H1 (cell line): ENCODE measurements around the gene C2orf80. TPM values are rescaled to one million over a fixed set of nuclear protein-coding genes. Genes with fewer than 3 reads are reported as not detected.

ENCODE experiments used
- CTCF ChIA-PET: fragments of 300-600 bp; sonication (Branson Sonifier 250); formaldehyde crosslinking; loops from one replicate; lab custom pipeline; 2021; ENCODE audit not compliant: partially characterized antibody; lab: Charles Lee
- POLR2A ChIA-PET: fragments of 300-600 bp; sonication (Branson Sonifier 250); formaldehyde crosslinking; loops from one replicate; lab custom pipeline; 2021; ENCODE audit warnings: inconsistent platforms; ENCODE audit not compliant: partially characterized antibody; lab: Charles Lee
- DNase-seq, 2 experiments: peaks; one replicate each; pipeline versions ENCODE4 v3.0.0 to v3.0.0-alpha.2; 2010 to 2022; ENCODE audit warnings: low spot score in 2 of 2, low read depth in 1 of 2, mixed read lengths in 1 of 2
- FAIRE-seq: peaks from 2 replicates; lab custom pipeline; 2011; peaks lifted over from hg19 to GRCh38; lab: Jason Lieb, UNC
- H2AFZ ChIP-seq: 2 replicates; pipeline ENCODE4 v1.8.1; 2012; ENCODE audit warnings: low read length, inconsistent platforms
- H2AK5ac ChIP-seq: 2 replicates; pipeline ENCODE4 v1.6.1; 2013; ENCODE audit warnings: low read depth, low read length
- H2BK120ac ChIP-seq: replicated peaks from 2 replicates; pipeline ENCODE3; 2013; ENCODE audit warnings: low read depth, low read length, inconsistent platforms
- H2BK12ac ChIP-seq: 2 replicates; pipeline ENCODE4 v1.6.1; 2013; ENCODE audit warnings: low read depth, low read length
- H2BK15ac ChIP-seq: 2 replicates; pipeline ENCODE4 v1.6.1; 2013; ENCODE audit warnings: low read length
- H2BK20ac ChIP-seq: 2 replicates; pipeline ENCODE4 v1.6.1; 2013; ENCODE audit warnings: low read length
- H2BK5ac ChIP-seq: 2 replicates; pipeline ENCODE4 v1.6.1; 2013; ENCODE audit warnings: low read depth, low read length
- H3K14ac ChIP-seq: 2 replicates; pipeline ENCODE4 v1.6.1; 2013; ENCODE audit warnings: inconsistent platforms; ENCODE audit not compliant: insufficient read length
- H3K18ac ChIP-seq: 2 replicates; pipeline ENCODE4 v1.6.1; 2013; ENCODE audit warnings: low read length; ENCODE audit errors: extremely low read depth
- H3K23ac ChIP-seq: 2 replicates; pipeline ENCODE4 v1.6.1; 2013; ENCODE audit warnings: inconsistent platforms; ENCODE audit not compliant: insufficient read length
- H3K23me2 ChIP-seq: 2 replicates; pipeline ENCODE4 v1.6.1; 2013; ENCODE audit warnings: low read depth, low read length
- H3K27ac ChIP-seq: 2 replicates; pipeline ENCODE4 v1.6.1; 2011; ENCODE audit warnings: low read depth, low read length, inconsistent platforms
- H3K27me3 ChIP-seq, 4 experiments: replicated peaks in 1 of 4; 1 replicate in 1 of 4; 2 replicates in 3 of 4; pipeline versions ENCODE4 v1.6.1 to v1.8.1; 2011 to 2013; ENCODE audit warnings: low read length in 3 of 4, mild to moderate bottlenecking in 3 of 4, inconsistent platforms in 2 of 4, mixed read lengths in 2 of 4, moderate library complexity in 1 of 4; ENCODE audit not compliant: control insufficient read depth in 3 of 4, insufficient read depth in 3 of 4; ENCODE audit errors: extremely low read depth in 1 of 4
- H3K36me3 ChIP-seq, 4 experiments: 2 replicates each; pipeline versions ENCODE4 v1.6.1 to v1.8.1; 2011 to 2013; ENCODE audit warnings: mild to moderate bottlenecking in 4 of 4, low read length in 3 of 4, moderate library complexity in 2 of 4, control low read depth in 1 of 4, inconsistent platforms in 1 of 4; ENCODE audit not compliant: insufficient read depth in 4 of 4, control insufficient read depth in 2 of 4
- H3K4ac ChIP-seq: replicated peaks from 2 replicates; pipeline ENCODE3; 2013; ENCODE audit warnings: low read length, low read depth, mixed read lengths, inconsistent platforms; ENCODE audit not compliant: insufficient read length
- H3K4me1 ChIP-seq, 4 experiments: replicated peaks in 1 of 4; 1 replicate in 1 of 4; 2 replicates in 3 of 4; pipeline versions ENCODE4 v1.6.1 to v1.8.1; 2011 to 2013; ENCODE audit warnings: low read length in 3 of 4, inconsistent platforms in 2 of 4, mixed read lengths in 1 of 4; ENCODE audit not compliant: insufficient read depth in 4 of 4, control insufficient read depth in 3 of 4
- H3K4me2 ChIP-seq, 2 experiments: 2 replicates each; pipeline versions ENCODE4 v1.6.1 to v1.8.1; 2011 to 2013; ENCODE audit warnings: low read depth in 2 of 2, low read length in 2 of 2, control low read depth in 1 of 2, inconsistent platforms in 1 of 2, mild to moderate bottlenecking in 1 of 2; ENCODE audit not compliant: insufficient read depth in 1 of 2
- H3K4me3 ChIP-seq, 4 experiments: fragments of 200-600, 300-600 bp in 1 of 4; sonication (generic), shearing (Covaris generic), sonication (Bioruptor Twin) in 1 of 4; 2 replicates each; pipeline versions ENCODE4 v1.5.1 to v1.8.1; 2011 to 2016; ENCODE audit warnings: low read length in 4 of 4, low read depth in 3 of 4, control low read depth in 2 of 4, inconsistent platforms in 2 of 4, mild to moderate bottlenecking in 2 of 4, mixed read lengths in 1 of 4, moderate library complexity in 1 of 4; ENCODE audit not compliant: insufficient read depth in 2 of 4; ENCODE audit errors: extremely low read depth in 1 of 4
- H3K56ac ChIP-seq: replicated peaks from 2 replicates; pipeline ENCODE3; 2013; ENCODE audit warnings: low read depth, mild to moderate bottlenecking, mixed read lengths, low read length, inconsistent platforms; ENCODE audit not compliant: insufficient read length
- H3K79me1 ChIP-seq: 2 replicates; pipeline ENCODE4 v1.6.1; 2013; ENCODE audit warnings: low read depth, low read length, control low read depth
- H3K79me2 ChIP-seq, 2 experiments: 2 replicates each; pipeline versions ENCODE4 v1.6.1 to v1.8.1; 2012 to 2013; ENCODE audit warnings: low read length in 2 of 2, mild to moderate bottlenecking in 2 of 2, inconsistent platforms in 1 of 2; ENCODE audit not compliant: insufficient read depth in 2 of 2, control insufficient read depth in 1 of 2
- H3K9ac ChIP-seq, 4 experiments: replicated peaks in 1 of 4; 1 replicate in 1 of 4; 2 replicates in 3 of 4; pipeline versions ENCODE4 v1.6.1 to v1.8.1; 2011 to 2013; ENCODE audit warnings: low read depth in 3 of 4, low read length in 3 of 4, control low read depth in 2 of 4, mild to moderate bottlenecking in 2 of 4, moderate library complexity in 2 of 4, inconsistent platforms in 1 of 4; ENCODE audit errors: extremely low read depth in 1 of 4
- H3K9me3 ChIP-seq, 2 experiments: 2 replicates each; pipeline versions ENCODE4 v1.6.1 to v1.8.1; 2012 to 2013; ENCODE audit warnings: mild to moderate bottlenecking in 2 of 2, moderate library complexity in 2 of 2, control low read depth in 1 of 2, inconsistent platforms in 1 of 2, low read depth in 1 of 2, low read length in 1 of 2, mixed read lengths in 1 of 2; ENCODE audit not compliant: insufficient read depth in 2 of 2
- H4K20me1 ChIP-seq, 2 experiments: replicated peaks in 1 of 2; 2 replicates each; pipeline versions ENCODE3 to v1.8.1; 2011 to 2013; ENCODE audit warnings: inconsistent platforms in 2 of 2, low read length in 2 of 2, mild to moderate bottlenecking in 1 of 2; ENCODE audit not compliant: insufficient read depth in 2 of 2, control insufficient read depth in 1 of 2
- H4K5ac ChIP-seq: 2 replicates; pipeline ENCODE4 v1.6.1; 2013; ENCODE audit warnings: low read length, low read depth, mixed read lengths, inconsistent platforms; ENCODE audit not compliant: insufficient read length
- H4K8ac ChIP-seq: 2 replicates; pipeline ENCODE4 v1.8.0; 2013; ENCODE audit warnings: mild to moderate bottlenecking, moderate library complexity, low read length, inconsistent platforms; ENCODE audit not compliant: insufficient read depth; ENCODE audit errors: extremely low read depth
- H4K91ac ChIP-seq: replicated peaks from 2 replicates; pipeline ENCODE3; 2013; ENCODE audit warnings: low read length, mixed read lengths, inconsistent platforms; ENCODE audit not compliant: insufficient read length
- BCL11A ChIP-seq, 2 experiments: IDR thresholded peaks; one replicate each; pipeline ENCODE4 v1.6.1; 2011; ENCODE audit warnings: low read depth in 2 of 2, low read length in 2 of 2, mild to moderate bottlenecking in 2 of 2
- CBX5 ChIP-seq: fragments of 300-800, 300-1000 bp; sonication (generic); IDR thresholded peaks from 2 replicates; pipeline ENCODE4 v1.7.1; 2016; ENCODE audit warnings: antibody characterized with exemption, low read length, low read depth
- EGR1 ChIP-seq: IDR thresholded peaks from 2 replicates; pipeline ENCODE4 v1.6.1; 2011; ENCODE audit warnings: low read depth, low read length, borderline replicate concordance
- JUN ChIP-seq: IDR thresholded peaks from 2 replicates; pipeline ENCODE4 v1.6.1; 2011; ENCODE audit warnings: low read depth, mild to moderate bottlenecking, improper control_type of control experiment, low read length
- KDM4A ChIP-seq: IDR thresholded peaks from one replicate; pipeline ENCODE4 v1.7.1; 2012; ENCODE audit warnings: low read depth, mild to moderate bottlenecking, moderate library complexity, low read length, inconsistent platforms; ENCODE audit not compliant: severe bottlenecking
- KDM5A ChIP-seq: fragments of 200-600 bp; IDR thresholded peaks from 2 replicates; pipeline ENCODE4 v1.7.1; 2012; ENCODE audit warnings: mild to moderate bottlenecking, low read length, inconsistent platforms, mixed read lengths
- MAFK ChIP-seq: IDR thresholded peaks from 2 replicates; pipeline ENCODE4 v1.6.1; 2012; ENCODE audit warnings: low read depth, mild to moderate bottlenecking, improper control_type of control experiment, low read length
- POLR2A ChIP-seq, 2 experiments: IDR thresholded peaks; 1 replicate in 1 of 2; 2 replicates in 1 of 2; pipeline ENCODE4 v1.6.1; 2011; ENCODE audit warnings: low read depth in 2 of 2, low read length in 2 of 2, mild to moderate bottlenecking in 2 of 2; ENCODE audit errors: control extremely low read depth in 1 of 2
- POLR2AphosphoS5 ChIP-seq: IDR thresholded peaks from 2 replicates; pipeline ENCODE4 v1.6.1; 2011; ENCODE audit warnings: low read depth, low read length
- RFX5 ChIP-seq: IDR thresholded peaks from 2 replicates; pipeline ENCODE4 v1.6.1; 2011; ENCODE audit warnings: low read depth, low read length, improper control_type of control experiment, borderline replicate concordance
- SAP30 ChIP-seq: fragments of 300-600 bp; sonication (generic); IDR thresholded peaks from 2 replicates; pipeline ENCODE4 v1.7.1; 2012; ENCODE audit warnings: low read length, moderate library complexity, mild to moderate bottlenecking, inconsistent platforms; ENCODE audit not compliant: insufficient read depth, insufficient replicate concordance
- SIN3A ChIP-seq, 2 experiments: IDR thresholded peaks in 1 of 2; conservative IDR thresholded peaks in 1 of 2; 2 replicates each; pipeline ENCODE4 v1.6.1; 2011 to 2012; ENCODE audit warnings: low read length in 2 of 2, improper control_type of control experiment in 1 of 2, low read depth in 1 of 2, mild to moderate bottlenecking in 1 of 2
- SP2 ChIP-seq: IDR thresholded peaks from 2 replicates; pipeline ENCODE4 v1.6.1; 2012; ENCODE audit warnings: mild to moderate bottlenecking, low read length, inconsistent platforms
- TEAD4 ChIP-seq: IDR thresholded peaks from 2 replicates; pipeline ENCODE4 v1.6.1; 2012; ENCODE audit warnings: low read depth, low read length, inconsistent platforms, mixed read lengths
- ZNF274 ChIP-seq: IDR thresholded peaks from 2 replicates; pipeline ENCODE4 v1.7.0; 2012; ENCODE audit warnings: low read length, borderline replicate concordance; ENCODE audit errors: extremely low read depth
- WGBS, 2 experiments: shearing (Covaris generic) in 1 of 2; methylation state at CpG; one replicate each; pipeline versions ENCODE4 v1.1.6 to v1.1.7; 2013 to 2015; ENCODE audit warnings: low lambda C conversion rate in 2 of 2, mixed read lengths in 2 of 2, inconsistent platforms in 1 of 2, low coverage in 1 of 2, missing lambda C conversion rate in 1 of 2; ENCODE audit not compliant: insufficient replicate concordance in 2 of 2, insufficient coverage in 1 of 2, insufficient read length in 1 of 2; ENCODE audit errors: extremely low coverage in 1 of 2, missing lambda C conversion rate in 1 of 2; 5-methylcytosine and 5-hydroxymethylcytosine counted together
- polyA plus RNA-seq, 7 experiments: library from polyadenylated mRNA; depleted of rRNA in 3 of 7; stranded (reverse) in 5 of 7; unstranded in 2 of 7; fragments of >200 nt in 5 of 7; fragments of 200-250 nt in 2 of 7; gene quantifications; 1 replicate in 5 of 7; 2 replicates in 1 of 7; 4 replicates in 1 of 7; pipeline versions ENCODE4 v1.2.1 to v1.2.3, GENCODE V29; 2011 to 2013; ENCODE audit warnings: missing spikeins in 2 of 7, mixed read lengths in 2 of 7
- total RNA-seq: library from RNA; stranded (reverse); fragmentation: NEBNext Ultra II Directional; extraction: Animal tissue kit (Norgen Biotek cat#: 25700); gene quantifications from 2 replicates; pipeline ENCODE4 v1.2.1, GENCODE V29; 2021

The C2orf80 gene
- total and polyA plus RNA-seq, 2 of the 8 experiments (the other 6 are each of a cell fraction or from before 2014, with no cell fraction given) = 0.97 to 1.1 TPM

DNA sequence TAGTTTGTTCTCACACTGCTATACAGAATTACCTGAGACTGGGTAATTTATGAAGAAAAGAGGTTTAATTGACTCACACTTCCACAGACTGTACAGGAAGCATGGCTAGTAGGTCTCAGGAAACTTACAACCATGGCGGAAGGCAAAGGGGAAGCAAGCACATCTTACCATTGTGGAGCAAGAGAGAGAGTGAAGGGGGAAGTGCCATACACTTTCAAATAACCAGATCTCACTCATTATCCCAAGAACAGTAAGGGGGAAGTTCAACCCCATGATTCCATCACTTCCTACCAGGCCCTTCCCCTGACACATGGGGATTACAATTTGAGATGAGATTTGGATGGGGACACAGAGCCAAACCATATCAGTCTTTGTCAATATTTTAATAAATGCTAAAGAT lies 38.9 kb downstream of the C2orf80 start:
- Histone ChIP-seq H3K4ac (no peak overlapping the region), H2BK20ac (no peak overlapping the region), H3K4me3 (no peak overlapping the region), H3K9ac (no peak overlapping the region), H3K27me3 (no peaks in the 10 kb centered on the region; a peak in 1 of 7 replicates), H3K79me2 (no peaks in the 10 kb centered on the region), H3K18ac (no peak overlapping the region), H2BK120ac (no peak overlapping the region), H3K56ac (no peak overlapping the region), H4K91ac (no peak overlapping the region), H3K79me1 (no peaks in the 10 kb centered on the region), H3K36me3 (no peaks in the 10 kb centered on the region), H3K27ac (no peak overlapping the region), H2BK15ac (no peak overlapping the region), H4K5ac (no peak overlapping the region), H2AK5ac (no peak overlapping the region), H3K4me2 (no peak overlapping the region), H3K23me2 (no peaks in the 10 kb centered on the region), H3K14ac (no peak overlapping the region), H4K8ac (no peak overlapping the region), H3K9me3 (0 out of 4 replicates have a peak, but pooled peaks cover 2 to 5% of the 10 kb centered on the region in 2 experiments), H2AFZ (no peak overlapping the region), H2BK5ac (no peak overlapping the region), H3K23ac (no peak overlapping the region), H4K20me1 (no peaks in the 10 kb centered on the region), H2BK12ac (no peak overlapping the region), H3K4me1 (0 out of 7 replicates have a peak, but pooled peaks cover 0 to under 1% (median 0%) of the 10 kb centered on the region in 4 experiments)
- CTCF ChIA-PET = interaction anchor here (1.9 kb wide), 1 partner anchor 24 kb away, joined by 8 read pairs; no protein-coding TSS in a partner anchor
- FAIRE-seq = no peak
- POLR2A ChIA-PET = no interaction called here
- 94% methylated on average over 1 of the region's 1 CpG; no CpG with 5 or more reads in 1 of the 2 experiments for WGBS, 2 experiments
- DNase-seq = no peak
- TF ChIP-seq SP2 (no peak), SAP30 (no peak), EGR1 (no peak), TEAD4 (no peak), POLR2A (IDR thresholded peaks at IDR 0.05; ENCODE audit: control extremely low read depth in 1 of 2, low read depth in 2 of 2, low read length in 2 of 2) (no peak), RFX5 (no peak), BCL11A (IDR thresholded peaks at IDR 0.05; ENCODE audit: low read depth in 2 of 2, low read length in 2 of 2) (no peak), MAFK (no peak), KDM4A (no peak), CBX5 (no peak), SIN3A (conservative IDR thresholded peaks at IDR 0.05 in 1 of 2, IDR thresholded peaks at IDR 0.05 in 1 of 2; ENCODE audit: low read depth in 1 of 2, low read length in 2 of 2) (no peak), KDM5A (no peak), POLR2AphosphoS5 (no peak), ZNF274 (no peak), JUN (no peak)
